Trophoblast cell (in vitro differentiated cells and primary cell): ENCODE results near the gene PPFIBP2.

Experiments used
- DNase-seq, 2 donors: peaks; one replicate each; pipeline ENCODE4 v3.0.0-alpha.2; 2016
- H2AFZ ChIP-seq: 2 replicates; pipeline ENCODE4 v1.6.1; 2013; ENCODE audit warnings: low read length, moderate library complexity, mild to moderate bottlenecking; ENCODE audit not compliant: insufficient read depth, poor library complexity
- H2AK5ac ChIP-seq: 2 replicates; pipeline ENCODE4 v1.6.1; 2013; ENCODE audit warnings: mild to moderate bottlenecking, low read length
- H2BK120ac ChIP-seq: 2 replicates; pipeline ENCODE4 v1.6.1; 2013; ENCODE audit warnings: low read length, mild to moderate bottlenecking, moderate library complexity; ENCODE audit not compliant: insufficient read depth, poor library complexity
- H2BK12ac ChIP-seq: 2 replicates; pipeline ENCODE4 v1.6.1; 2013; ENCODE audit warnings: mild to moderate bottlenecking, low read length, moderate library complexity
- H2BK5ac ChIP-seq: 2 replicates; pipeline ENCODE4 v1.6.1; 2013; ENCODE audit warnings: low read length, low read depth, moderate library complexity, mild to moderate bottlenecking; ENCODE audit not compliant: poor library complexity
- H3K14ac ChIP-seq: 2 replicates; pipeline ENCODE4 v1.6.1; 2013; ENCODE audit warnings: mild to moderate bottlenecking, low read length
- H3K18ac ChIP-seq: 2 replicates; pipeline ENCODE4 v1.6.1; 2013; ENCODE audit warnings: mild to moderate bottlenecking, low read length
- H3K23ac ChIP-seq: 2 replicates; pipeline ENCODE4 v1.6.1; 2013; ENCODE audit warnings: low read length
- H3K27ac ChIP-seq: 2 replicates; pipeline ENCODE4 v1.5.1; 2013; ENCODE audit warnings: low read depth, mild to moderate bottlenecking, inconsistent platforms, low read length, moderate library complexity
- H3K27me3 ChIP-seq: 2 replicates; pipeline ENCODE4 v1.6.1; 2013; ENCODE audit warnings: inconsistent platforms, mild to moderate bottlenecking, low read length, moderate library complexity; ENCODE audit not compliant: insufficient read depth
- H3K36me3 ChIP-seq, 2 experiments: 1 replicate in 1 of 2; 2 replicates in 1 of 2; pipeline ENCODE4 v1.6.1; 2013; ENCODE audit warnings: low read length in 2 of 2, mild to moderate bottlenecking in 2 of 2, moderate library complexity in 1 of 2; ENCODE audit not compliant: insufficient read depth in 2 of 2, control insufficient read depth in 1 of 2
- H3K4ac ChIP-seq: 2 replicates; pipeline ENCODE4 v1.6.1; 2013; ENCODE audit warnings: low read depth, mild to moderate bottlenecking, low read length, moderate library complexity
- H3K4me1 ChIP-seq, 2 experiments: 1 replicate in 1 of 2; 2 replicates in 1 of 2; pipeline ENCODE4 v1.6.1; 2013; ENCODE audit warnings: low read length in 2 of 2, mild to moderate bottlenecking in 2 of 2, moderate library complexity in 1 of 2; ENCODE audit not compliant: insufficient read depth in 2 of 2, control insufficient read depth in 1 of 2
- H3K4me2 ChIP-seq: 2 replicates; pipeline ENCODE4 v1.6.1; 2013; ENCODE audit warnings: inconsistent platforms, mild to moderate bottlenecking, low read length, moderate library complexity
- H3K4me3 ChIP-seq: 2 replicates; pipeline ENCODE4 v1.5.1; 2013; ENCODE audit warnings: mild to moderate bottlenecking, low read depth, low read length, inconsistent platforms
- H3K79me1 ChIP-seq: one replicate; pipeline ENCODE4 v1.6.1; 2013; ENCODE audit warnings: low read length
- H3K79me2 ChIP-seq: 2 replicates; pipeline ENCODE4 v1.6.1; 2013; ENCODE audit warnings: low read length, mild to moderate bottlenecking; ENCODE audit not compliant: control insufficient read depth, insufficient read depth, poor library complexity
- H3K9ac ChIP-seq: 2 replicates; pipeline ENCODE4 v1.6.1; 2013; ENCODE audit warnings: mild to moderate bottlenecking, low read length
- H3K9me3 ChIP-seq: 2 replicates; pipeline ENCODE4 v1.6.1; 2013; ENCODE audit warnings: low read depth, mild to moderate bottlenecking, control low read depth, inconsistent platforms, low read length; ENCODE audit not compliant: insufficient read depth
- H4K12ac ChIP-seq: 2 replicates; pipeline ENCODE4 v1.6.1; 2013; ENCODE audit warnings: low read depth, mild to moderate bottlenecking, low read length, moderate library complexity
- H4K8ac ChIP-seq: 2 replicates; pipeline ENCODE4 v1.6.1; 2013; ENCODE audit warnings: low read depth, mild to moderate bottlenecking, low read length, moderate library complexity
- H4K91ac ChIP-seq: one replicate; pipeline ENCODE4 v1.6.1; 2013; ENCODE audit warnings: low read depth, mild to moderate bottlenecking, low read length, moderate library complexity
- WGBS: extraction: QIAGEN DNeasy Blood & Tissue Kit; methylation state at CpG from one replicate; pipeline ENCODE4 v1.1.7; 2013; ENCODE audit warnings: missing lambda C conversion rate; ENCODE audit not compliant: insufficient read length, insufficient coverage; ENCODE audit errors: extremely low coverage; 5-methylcytosine and 5-hydroxymethylcytosine counted together

The PPFIBP2 gene

DNA sequence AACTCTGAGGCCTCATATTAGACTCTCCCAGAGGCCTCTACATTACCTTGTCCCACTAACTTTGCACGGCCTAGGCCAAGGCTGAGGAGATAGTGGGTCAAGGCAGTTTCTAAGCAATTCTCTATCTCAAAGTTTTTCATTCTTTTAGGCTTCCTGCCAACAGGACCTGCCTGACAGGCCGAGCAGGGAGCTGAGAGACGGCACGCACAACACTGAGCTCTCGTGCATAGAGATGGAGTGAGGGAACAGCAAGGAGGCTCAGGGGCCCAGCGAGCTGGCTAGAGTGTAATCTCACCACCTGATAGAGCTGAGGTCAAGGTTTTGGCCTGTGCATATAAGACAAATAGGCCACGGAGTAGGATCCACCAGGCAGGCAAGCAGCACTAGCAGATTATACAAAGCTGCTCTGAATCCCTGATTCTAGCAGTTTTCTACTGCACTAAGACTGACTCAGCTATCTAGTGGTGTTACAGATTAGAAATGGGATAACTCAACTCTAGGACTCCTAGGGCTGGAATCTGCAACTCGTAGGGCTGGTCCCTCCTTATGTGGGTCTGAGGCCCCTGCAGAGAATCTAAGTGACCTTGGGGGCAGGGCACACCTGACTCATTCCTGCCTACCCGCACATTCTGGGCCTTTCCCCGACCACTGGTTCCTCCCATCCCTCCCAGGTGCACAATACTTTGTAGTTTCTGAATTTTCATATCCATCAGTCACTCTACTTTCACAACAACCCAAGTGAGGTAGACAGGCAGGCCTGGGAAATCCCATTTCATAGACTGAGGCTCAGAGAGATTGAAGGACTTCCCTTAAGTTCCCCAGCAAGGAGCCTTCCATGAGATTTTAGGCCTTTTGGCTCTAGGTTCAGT lies 157.8 kb downstream of the PPFIBP2 start:
- Histone ChIP-seq H3K14ac (no peak overlapping the region), H3K27ac (peak overlapping the region; percentile 42), H3K23ac (no peak overlapping the region), H3K4me3 (no peak overlapping the region), H3K9me3 (peaks cover 2% of the 10 kb centered on the region), H2BK12ac (no peak overlapping the region), H3K18ac (peak overlapping the region; percentile 6), H3K4ac (no peak overlapping the region), H3K4me1 (peaks cover 26 to 45% of the 10 kb centered on the region in 2 experiments), H4K91ac (peak overlapping the region; percentile 9), H3K36me3 (peaks cover 8 to 16% of the 10 kb centered on the region in 2 experiments), H4K12ac (no peak overlapping the region), H2AFZ (no peak overlapping the region), H2AK5ac (no peak overlapping the region), H4K8ac (no peak overlapping the region), H2BK5ac (no peak overlapping the region), H3K9ac (no peak overlapping the region), H3K27me3 (no peaks in the 10 kb centered on the region), H3K4me2 (no peak overlapping the region), H3K79me1 (peaks cover 10% of the 10 kb centered on the region), H3K79me2 (peaks cover 7% of the 10 kb centered on the region), H2BK120ac (no peak overlapping the region)
- no CpG with 5 or more reads among the region's 10 CpGs for whole genome bisulfite sequencing
- DNase-seq = peak; percentile 98 to 99

DNA sequence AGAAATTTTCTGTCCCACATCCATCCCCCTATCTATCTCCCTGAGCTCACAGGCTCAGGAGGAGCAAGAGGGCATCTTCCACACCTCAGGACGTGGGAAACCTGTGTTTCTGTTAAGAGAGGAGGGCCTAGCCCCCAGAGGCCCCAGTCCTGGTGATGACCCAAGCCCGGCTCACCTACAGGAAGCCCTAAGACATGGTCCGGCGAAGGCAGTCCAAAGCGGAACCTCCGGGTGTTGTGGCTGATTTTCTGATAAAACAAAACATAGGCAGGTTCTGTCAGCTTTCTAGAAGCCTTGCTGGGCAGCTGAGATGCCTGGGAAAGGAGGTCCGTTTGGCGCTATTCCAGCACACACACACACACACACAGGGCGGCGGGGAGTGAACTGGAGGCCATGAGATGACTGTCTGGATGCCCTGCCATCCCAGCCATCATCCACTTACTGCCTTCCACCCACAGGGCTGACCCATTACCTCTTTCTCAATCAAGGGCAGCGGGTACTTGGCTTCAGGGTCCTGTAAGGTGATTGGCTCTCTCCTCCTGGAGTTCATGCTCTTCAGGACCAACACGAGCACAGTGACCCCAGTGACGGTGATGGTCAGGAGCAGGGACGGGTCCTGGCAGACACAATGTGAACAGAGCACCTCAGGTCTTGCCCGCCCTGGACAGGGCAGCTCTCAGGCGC lies 158.6 kb downstream of the PPFIBP2 start:
- H3K4me1 ChIP-seq = peaks cover 26 to 45% of the 10 kb centered on the region in 2 experiments
- H3K4ac ChIP-seq = no peak overlapping the region
- no peak overlapping the region for H3K23ac ChIP-seq
- H3K14ac ChIP-seq = no peak overlapping the region
- peak overlapping the region; percentile 14 for H2BK120ac ChIP-seq
- H2BK12ac ChIP-seq = peak overlapping the region; percentile 25
- DNase-seq = peak; percentile 82 to 85
- no peak overlapping the region for H3K4me2 ChIP-seq
- H3K36me3 ChIP-seq = peaks cover 5 to 12% of the 10 kb centered on the region in 2 experiments
- H3K27ac ChIP-seq = peak overlapping the region; percentile 42
- WGBS = no CpG with 5 or more reads among the region's 16 CpGs
- no peak overlapping the region for H3K18ac ChIP-seq
- H2AFZ ChIP-seq = no peak overlapping the region
- no peak overlapping the region for H3K9ac ChIP-seq
- peak overlapping the region; percentile 33 for H4K91ac ChIP-seq
- peaks cover 7% of the 10 kb centered on the region for H3K79me2 ChIP-seq
- no peak overlapping the region for H3K4me3 ChIP-seq
- no peaks in the 10 kb centered on the region for H3K27me3 ChIP-seq
- no peak overlapping the region for H2AK5ac ChIP-seq
- peaks cover 10% of the 10 kb centered on the region for H3K79me1 ChIP-seq
- peaks cover 2% of the 10 kb centered on the region for H3K9me3 ChIP-seq
- H4K12ac ChIP-seq = no peak overlapping the region
- peak overlapping the region; percentile 71 for H4K8ac ChIP-seq
- H2BK5ac ChIP-seq = no peak overlapping the region

DNA sequence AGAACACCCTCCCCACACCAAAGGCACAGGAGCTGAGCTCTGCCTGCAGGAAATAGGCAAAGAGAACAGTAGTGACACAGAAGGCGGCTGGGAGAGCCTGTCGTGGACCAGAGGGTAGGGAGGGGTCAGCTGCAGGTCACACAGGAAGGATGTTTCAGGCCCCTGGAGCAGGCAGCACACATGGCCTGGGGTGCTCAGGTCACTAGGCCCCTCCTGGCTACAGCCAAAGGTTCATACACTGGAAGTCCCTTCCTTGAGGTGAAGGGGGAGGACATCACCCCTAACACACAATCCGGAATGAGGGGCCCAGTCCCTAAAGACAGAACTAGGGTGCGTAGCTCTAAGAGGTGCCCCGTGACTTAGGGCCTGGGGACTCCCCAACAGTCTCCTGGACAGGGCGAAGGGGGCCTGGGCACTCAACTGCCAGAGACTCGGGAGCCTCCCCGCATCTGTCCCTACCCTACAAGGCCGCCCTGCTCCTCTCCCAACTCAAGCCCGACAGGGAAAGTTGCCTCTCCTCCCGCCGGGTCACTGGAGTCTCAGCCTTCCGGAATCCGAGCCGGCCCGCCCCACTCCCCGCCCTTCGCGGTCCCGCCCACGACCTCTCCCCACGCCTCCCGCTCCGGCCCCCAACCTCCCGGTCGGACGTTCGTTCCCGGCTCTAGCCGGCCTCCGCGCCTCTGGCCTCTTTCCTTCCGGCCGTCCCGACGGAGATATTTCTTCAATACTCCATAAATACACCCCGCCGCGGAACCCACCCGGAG lies 159.3 kb downstream of the PPFIBP2 start, which contains the start of gene CYB5R2:
TSS of gene CYB5R2 (minus strand) at position 541 of the 764 bp plus-strand sequence. CDS start 675 bp downstream, outside the sequence.
- Histone ChIP-seq H2AK5ac (no peak within 1 kb of the TSS), H3K18ac (peak within 1 kb of the TSS; percentile 86), H3K4me2 (peak within 1 kb of the TSS; percentile 88), H4K12ac (peak within 1 kb of the TSS; percentile 78), H2BK12ac (peak within 1 kb of the TSS; percentile 9), H4K8ac (peak within 1 kb of the TSS; percentile 90), H3K4me3 (peak within 1 kb of the TSS; percentile 72), H3K27ac (peak within 1 kb of the TSS; percentile 58), H4K91ac (peak within 1 kb of the TSS; percentile 78), H2BK120ac (peak within 1 kb of the TSS; percentile 86), H3K4me1 (peaks cover 24 to 43% of the 10 kb centered on the region in 2 experiments), H3K79me2 (peaks cover 7% of the 10 kb centered on the region), H3K4ac (peak within 1 kb of the TSS; percentile 61), H3K9me3 (no peaks in the 10 kb centered on the region), H3K27me3 (no peaks in the 10 kb centered on the region), H3K14ac (peak within 1 kb of the TSS; percentile 93), H3K36me3 (peaks cover under 1 to 7% of the 10 kb centered on the region in 2 experiments), H2AFZ (peak within 1 kb of the TSS; percentile 86), H3K79me1 (peaks cover 10% of the 10 kb centered on the region), H3K9ac (peak within 1 kb of the TSS; percentile 60), H3K23ac (no peak within 1 kb of the TSS), H2BK5ac (peak within 1 kb of the TSS; percentile 77)
- DNase-seq = peak; percentile 77 to 84
- no CpG with 5 or more reads among the region's 40 CpGs for WGBS
